Caco-2 (cell line): ENCODE results near the gene ZNF45. TPM values are rescaled to one million over a fixed set of nuclear protein-coding genes. Genes with fewer than 3 reads are reported as not detected.

Experiments used
- BruUV-seq: library from RNA; stranded (reverse); fragments of 400-500 nt; replicated peaks from 2 replicates; lab custom pipeline; 2021; lab: Mats Ljungman, UMichigan
- CTCF ChIA-PET: fragments of 300-600 bp; sonication (Branson Sonifier 250); formaldehyde crosslinking; loops from one replicate; lab custom pipeline; 2022; ENCODE audit warnings: antibody characterized with exemption; lab: Charles Lee
- POLR2A ChIA-PET: fragments of 300-600 bp; sonication (Branson Sonifier 250); formaldehyde crosslinking; loops from one replicate; lab custom pipeline; 2022; ENCODE audit warnings: antibody characterized with exemption; lab: Charles Lee
- DNase-seq, 2 experiments: peaks; one replicate each; pipeline versions ENCODE4 v3.0.0 to v3.0.0-alpha.2; 2020 to 2022
- H3K27me3 ChIP-seq: replicated peaks from 2 replicates; pipeline ENCODE4 v1.6.0; 2011; ENCODE audit warnings: low read length; ENCODE audit not compliant: control insufficient read depth, insufficient read depth
- H3K36me3 ChIP-seq: 2 replicates; pipeline ENCODE4 v1.5.1; 2011; ENCODE audit warnings: low read length; ENCODE audit not compliant: control insufficient read depth, insufficient read depth
- H3K4me1 ChIP-seq: fragments of 250-450 bp; sonication (Bioruptor Pico); 2 replicates; pipeline ENCODE4 v1.5.1; 2020; ENCODE audit warnings: mild to moderate bottlenecking
- H3K4me3 ChIP-seq: 2 replicates; pipeline ENCODE4 v1.5.1; 2011; ENCODE audit warnings: low read depth, mild to moderate bottlenecking, control low read depth, low read length
- H3K9me3 ChIP-seq: fragments of 250-450 bp; sonication (Bioruptor Pico); 2 replicates; pipeline ENCODE4 v1.5.1; 2020; ENCODE audit warnings: mild to moderate bottlenecking, moderate library complexity
- H3K27ac Mint-ChIP-seq: one replicate; pipeline ENCODE4 v1.8.0; 2022; ENCODE audit warnings: mixed read lengths; ENCODE audit not compliant: unreplicated experiment
- H3K27me3 Mint-ChIP-seq: one replicate; pipeline ENCODE4 v1.8.0; 2022; ENCODE audit warnings: mixed read lengths; ENCODE audit not compliant: insufficient read depth, unreplicated experiment
- H3K36me3 Mint-ChIP-seq: one replicate; pipeline ENCODE4 v1.8.0; 2022; ENCODE audit warnings: mild to moderate bottlenecking, mixed read lengths; ENCODE audit not compliant: insufficient read depth, unreplicated experiment
- H3K4me1 Mint-ChIP-seq: one replicate; pipeline ENCODE4 v1.8.0; 2022; ENCODE audit warnings: low read depth, mixed read lengths; ENCODE audit not compliant: unreplicated experiment
- H3K4me3 Mint-ChIP-seq: one replicate; pipeline ENCODE4 v1.8.0; 2022; ENCODE audit warnings: mild to moderate bottlenecking, moderate library complexity, mixed read lengths; ENCODE audit not compliant: unreplicated experiment
- H3K9me3 Mint-ChIP-seq: one replicate; pipeline ENCODE4 v1.8.0; 2022; ENCODE audit warnings: mixed read lengths; ENCODE audit not compliant: unreplicated experiment
- CTCF ChIP-seq, 2 experiments: fragments of 200-600 bp in 1 of 2; IDR thresholded peaks; 1 replicate in 1 of 2; 2 replicates in 1 of 2; pipeline versions ENCODE4 v1.5.1 to v1.8.0; 2011 to 2022; ENCODE audit warnings: antibody characterized with exemption in 1 of 2, control low read depth in 1 of 2, inconsistent platforms in 1 of 2, low read depth in 1 of 2, low read length in 1 of 2, mild to moderate bottlenecking in 1 of 2, moderate library complexity in 1 of 2; ENCODE audit not compliant: insufficient read depth in 1 of 2, severe bottlenecking in 1 of 2, unreplicated experiment in 1 of 2
- intact Hi-C: fragments of 100-400 bp; cut with micrococcal nuclease; formaldehyde crosslinking; loops from one replicate; pipeline ENCODE4 v1.10.0; 2022; ENCODE audit not compliant: unreplicated experiment
- total RNA-seq: library from RNA; stranded (reverse); gene quantifications from 2 replicates; pipeline ENCODE4 v1.2.3, GENCODE V29; 2022

ZNF45 gene
- total RNA-seq, 1 experiment from 2014 or later, result 14.8 TPM

GRCh38 chr19:43941209-43941608 lies 6.1 kb upstream of the ZNF45 start:
- DNase-seq, result no peak
- Mint-ChIP-seq H3K27ac (no peak overlapping the region), H3K27me3 (peaks cover 21% of the 10 kb centered on the region), H3K4me3 (no peak overlapping the region), H3K36me3 (no peaks in the 10 kb centered on the region), H3K9me3 (peaks cover 44% of the 10 kb centered on the region), H3K4me1 (peaks cover 4% of the 10 kb centered on the region)
- BruUV-seq, result no TSS peak
- Histone ChIP-seq H3K27me3 (no peaks in the 10 kb centered on the region), H3K36me3 (no peaks in the 10 kb centered on the region), H3K9me3 (peaks cover 7% of the 10 kb centered on the region; the same call in 1 of the 2 replicates), H3K4me1 (peaks cover under 1% of the 10 kb centered on the region; the same call in 1 of the 2 replicates), H3K4me3 (no peak overlapping the region)
- CTCF ChIA-PET, result no interaction called here
- TF ChIP-seq CTCF (IDR thresholded peaks at IDR 0.05; ENCODE audit: insufficient read depth in 1 of 2, low read depth in 1 of 2, low read length in 1 of 2, severe bottlenecking in 1 of 2, unreplicated experiment in 1 of 2), result no peak
- intact Hi-C loops, result no loop called here
- POLR2A ChIA-PET, result no interaction called here

GRCh38 chr19:43940719-43941118 lies 5.6 kb upstream of the ZNF45 start:
- intact Hi-C loops, result no loop called here
- ChIA-PET CTCF (no interaction called here), POLR2A (interaction anchor here (0.6 kb wide), 1 partner anchor 11 kb away, joined by 4 read pairs; no protein-coding TSS in a partner anchor)
- H3K36me3 Mint-ChIP-seq, result no peaks in the 10 kb centered on the region
- BruUV-seq, result no TSS peak
- H3K9me3 Mint-ChIP-seq, result peaks cover 39% of the 10 kb centered on the region
- no peak for TF ChIP-seq CTCF (IDR thresholded peaks at IDR 0.05; ENCODE audit: insufficient read depth in 1 of 2, low read depth in 1 of 2, low read length in 1 of 2, severe bottlenecking in 1 of 2, unreplicated experiment in 1 of 2)
- Histone ChIP-seq H3K9me3 (peaks cover 7% of the 10 kb centered on the region; the same call in 1 of the 2 replicates), H3K27me3 (no peaks in the 10 kb centered on the region), H3K36me3 (no peaks in the 10 kb centered on the region), H3K4me1 (peaks cover 5% of the 10 kb centered on the region; the same call in 1 of the 2 replicates), H3K4me3 (no peak overlapping the region)
- peaks cover 9% of the 10 kb centered on the region for H3K4me1 Mint-ChIP-seq
- peaks cover 16% of the 10 kb centered on the region for H3K27me3 Mint-ChIP-seq
- no peak overlapping the region for H3K4me3 Mint-ChIP-seq
- no peak overlapping the region for H3K27ac Mint-ChIP-seq
- no peak for DNase-seq

- CTCF ChIA-PET, result interaction anchor here (0.7 kb wide), 1 partner anchor 20 kb away, joined by 3 read pairs; no protein-coding TSS in a partner anchor
- POLR2A ChIA-PET, result interaction anchor here (0.6 kb wide), 1 partner anchor 12 kb away, joined by 4 read pairs; no protein-coding TSS in a partner anchor
- peaks cover 5% of the 10 kb centered on the region; the same call in 1 of the 2 replicates for H3K4me1 ChIP-seq
- Mint-ChIP-seq H3K27me3 (peaks cover 13% of the 10 kb centered on the region), H3K27ac (no peak overlapping the region), H3K9me3 (peaks cover 37% of the 10 kb centered on the region), H3K36me3 (peaks cover 4% of the 10 kb centered on the region), H3K4me1 (peaks cover 11% of the 10 kb centered on the region), H3K4me3 (no peak overlapping the region)
- no peak for TF ChIP-seq CTCF (IDR thresholded peaks at IDR 0.05; ENCODE audit: insufficient read depth in 1 of 2, low read depth in 1 of 2, low read length in 1 of 2, severe bottlenecking in 1 of 2, unreplicated experiment in 1 of 2)
- intact Hi-C loops, result loop anchor here (5.0 kb wide), 1 partner anchor 43 kb away; the partner anchor contains the start of gene ZNF155
- no peaks in the 10 kb centered on the region for H3K36me3 ChIP-seq
- BruUV-seq, result no TSS peak
- H3K27me3 ChIP-seq, result no peaks in the 10 kb centered on the region
- no peak for DNase-seq
- H3K4me3 ChIP-seq, result no peak overlapping the region
- peaks cover 7% of the 10 kb centered on the region; the same call in 1 of the 2 replicates for H3K9me3 ChIP-seq
Measured at GRCh38 chr19:43939557-43940260, 4.6 kb upstream of the ZNF45 start.
